GM21360 (cell line): Measurements from ENCODE around the gene ACSS3.

Experiments used
- ATAC-seq: cut with Tn5 transposase; IDR thresholded peaks from one replicate; pipeline ENCODE4 v1.9.1; 2021; ENCODE audit warnings: mild to moderate bottlenecking, moderate library complexity; ENCODE audit not compliant: unreplicated experiment

Gene ACSS3

DNA sequence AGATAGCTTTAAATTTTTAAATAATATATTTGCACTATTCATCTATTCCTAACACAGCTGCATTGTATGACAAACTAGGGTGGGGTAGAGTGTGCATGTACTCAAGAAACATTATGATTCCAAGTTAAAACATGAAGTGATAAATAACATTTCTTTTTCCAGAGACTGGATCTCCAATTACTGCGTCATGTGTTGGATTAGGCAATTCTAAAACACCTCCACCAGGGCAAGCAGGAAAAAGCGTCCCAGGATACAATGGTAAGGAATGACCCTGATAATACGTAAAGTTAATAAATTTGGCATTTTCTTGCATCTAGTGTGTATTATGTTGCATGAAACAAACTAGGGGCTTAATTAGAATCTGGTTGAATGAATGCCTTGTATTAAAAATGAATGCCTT, 138.9 kb downstream of the ACSS3 start:
- ATAC-seq, result no peak

DNA sequence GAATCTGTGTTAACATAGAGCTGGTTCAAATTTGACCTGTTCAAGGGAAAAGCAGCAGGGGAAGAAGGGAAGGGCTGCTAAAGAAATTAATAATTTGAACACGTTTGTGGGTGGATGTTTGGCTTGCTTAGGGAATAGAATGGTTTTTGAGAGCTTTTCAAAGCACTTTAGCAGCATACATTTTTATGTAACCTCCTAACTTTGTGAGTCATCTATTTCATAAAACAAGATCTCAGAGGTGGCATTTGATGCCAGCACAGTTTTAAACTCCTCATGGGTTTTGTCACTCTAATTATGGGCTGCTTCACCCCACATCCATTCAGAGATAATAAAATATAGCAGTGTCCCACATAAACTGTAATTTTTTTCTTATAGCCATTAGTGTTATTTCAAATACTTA, 143.8 kb downstream of the ACSS3 start:
- no peak for ATAC-seq

DNA sequence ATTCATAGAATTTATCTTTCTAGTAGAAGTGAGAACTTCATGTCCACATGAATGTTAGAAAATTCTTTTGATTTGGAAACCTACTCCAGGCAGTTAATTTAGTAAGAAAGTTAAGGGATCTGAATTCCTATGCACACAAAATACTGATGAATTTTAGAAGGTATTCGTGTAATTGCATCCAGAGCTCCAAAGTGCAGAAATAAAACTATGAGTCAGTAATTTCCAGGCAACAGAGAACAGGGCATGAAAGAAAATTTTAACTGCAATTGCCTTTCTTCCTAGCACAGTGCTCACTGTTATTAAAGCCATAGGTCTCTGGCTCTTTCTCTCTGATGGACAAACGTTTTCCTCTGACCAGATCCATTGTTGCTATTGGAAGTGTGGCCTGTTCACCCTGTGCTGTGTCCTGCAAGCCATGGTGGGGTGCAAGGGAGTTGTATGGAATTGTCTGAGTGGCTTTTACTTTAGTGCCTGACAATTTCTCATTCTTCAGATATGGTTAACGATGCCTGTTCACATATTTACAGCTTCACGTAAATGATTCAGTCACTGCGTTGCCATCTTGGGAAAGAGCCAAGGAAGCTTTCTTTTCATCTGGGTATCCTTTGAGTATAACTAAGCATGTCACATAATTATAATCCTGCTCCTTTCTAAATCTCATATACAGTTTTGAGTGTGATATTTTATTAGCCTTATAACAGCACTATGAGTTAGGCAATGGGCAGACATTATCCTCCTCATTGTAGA, 145.1 kb downstream of the ACSS3 start:
- no peak for ATAC-seq

DNA sequence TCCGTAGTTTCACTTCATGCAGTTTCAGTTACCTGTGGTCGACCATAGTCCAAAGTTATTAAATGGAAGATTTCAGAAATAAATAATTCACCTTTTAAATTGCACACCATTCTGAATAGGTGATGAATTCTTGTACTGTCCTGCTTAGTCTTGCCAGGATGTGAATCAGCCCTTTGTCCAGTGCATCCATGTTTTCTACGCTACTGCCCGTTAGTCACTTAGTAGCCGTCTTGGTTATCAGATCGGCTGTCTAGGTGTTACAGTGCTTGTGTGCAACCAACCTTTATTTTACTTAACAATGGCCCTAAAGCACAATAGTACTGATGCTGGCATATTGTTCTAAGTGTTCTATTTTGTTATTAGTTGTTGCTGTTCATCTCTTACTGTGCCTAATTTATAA, 146.7 kb downstream of the ACSS3 start:
- ATAC-seq, result no peak

DNA sequence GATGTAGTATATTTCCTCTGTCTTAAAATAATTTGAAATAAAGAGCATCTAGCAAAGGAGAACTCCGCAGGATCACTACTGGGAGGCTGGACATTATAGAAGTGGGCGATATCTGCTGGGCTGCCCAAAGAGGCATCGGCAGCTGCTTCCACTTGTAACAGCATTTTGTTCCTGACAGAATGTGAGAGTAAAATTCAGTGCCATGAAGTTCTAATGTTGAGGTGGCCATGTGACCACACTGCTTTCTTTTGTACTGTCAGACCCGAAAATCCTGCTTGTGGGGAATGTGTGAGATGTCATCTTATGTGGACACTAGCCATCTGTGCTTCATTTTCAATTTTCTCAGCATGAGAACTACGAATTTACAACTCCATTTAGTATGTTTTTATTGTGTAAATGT, 151.9 kb downstream of the ACSS3 start:
- ATAC-seq, result no peak

DNA sequence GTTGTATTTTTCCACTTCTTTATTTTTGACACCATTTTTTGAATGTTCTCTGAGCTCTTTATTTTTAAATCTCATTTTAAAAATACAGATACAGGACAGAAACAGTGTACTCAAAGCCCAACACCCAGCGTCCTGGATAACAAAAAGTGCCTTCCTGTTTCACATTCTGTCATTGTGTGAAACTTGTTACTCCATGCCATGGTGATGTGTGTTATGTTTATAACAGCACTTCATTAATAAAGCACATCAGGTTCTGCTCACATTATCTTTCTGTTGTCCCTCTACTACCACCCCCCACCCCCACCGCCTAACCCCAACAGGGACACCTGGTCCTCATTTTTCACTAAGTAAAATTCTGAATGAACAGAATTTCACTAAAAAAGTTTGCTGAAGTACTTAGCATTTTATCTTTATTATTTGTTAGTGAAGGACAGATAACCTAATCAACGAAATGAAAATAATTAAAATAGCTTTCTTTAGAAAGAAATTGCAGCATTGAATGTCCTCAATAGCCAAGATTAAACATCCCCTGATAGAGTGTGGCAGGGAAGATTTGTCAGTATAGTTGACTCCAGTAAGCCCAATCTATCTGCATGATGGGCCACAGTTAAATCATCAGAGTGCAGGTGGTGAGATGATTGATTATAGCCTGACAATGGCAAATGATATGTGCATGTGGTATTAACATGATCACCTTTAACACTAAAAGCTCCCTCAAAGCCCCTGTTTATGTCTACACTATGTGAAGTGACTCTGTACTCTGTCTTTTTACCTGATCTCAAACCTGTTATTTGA, 153.9 kb downstream of the ACSS3 start:
- no peak for ATAC-seq

DNA sequence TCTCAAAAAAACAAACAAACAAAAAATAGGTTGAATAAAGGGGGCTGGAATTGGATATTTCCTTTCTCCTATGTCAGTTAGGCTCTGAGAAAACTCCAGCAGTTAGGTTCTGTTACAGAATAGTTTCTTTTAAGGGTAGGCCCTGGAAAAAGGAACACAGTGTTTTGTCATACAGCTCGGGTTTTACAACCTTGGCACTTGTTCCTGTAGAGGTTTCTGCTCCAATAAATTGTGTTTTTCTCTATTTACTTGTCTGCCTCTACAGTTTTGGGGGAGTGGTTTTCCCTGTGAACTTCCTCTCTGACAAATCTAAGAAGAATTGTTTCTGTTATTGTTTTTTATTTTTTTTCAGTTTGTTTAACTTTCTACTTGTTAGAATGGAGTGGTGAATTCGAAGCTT, 167.6 kb downstream of the ACSS3 start:
- no peak for ATAC-seq

DNA sequence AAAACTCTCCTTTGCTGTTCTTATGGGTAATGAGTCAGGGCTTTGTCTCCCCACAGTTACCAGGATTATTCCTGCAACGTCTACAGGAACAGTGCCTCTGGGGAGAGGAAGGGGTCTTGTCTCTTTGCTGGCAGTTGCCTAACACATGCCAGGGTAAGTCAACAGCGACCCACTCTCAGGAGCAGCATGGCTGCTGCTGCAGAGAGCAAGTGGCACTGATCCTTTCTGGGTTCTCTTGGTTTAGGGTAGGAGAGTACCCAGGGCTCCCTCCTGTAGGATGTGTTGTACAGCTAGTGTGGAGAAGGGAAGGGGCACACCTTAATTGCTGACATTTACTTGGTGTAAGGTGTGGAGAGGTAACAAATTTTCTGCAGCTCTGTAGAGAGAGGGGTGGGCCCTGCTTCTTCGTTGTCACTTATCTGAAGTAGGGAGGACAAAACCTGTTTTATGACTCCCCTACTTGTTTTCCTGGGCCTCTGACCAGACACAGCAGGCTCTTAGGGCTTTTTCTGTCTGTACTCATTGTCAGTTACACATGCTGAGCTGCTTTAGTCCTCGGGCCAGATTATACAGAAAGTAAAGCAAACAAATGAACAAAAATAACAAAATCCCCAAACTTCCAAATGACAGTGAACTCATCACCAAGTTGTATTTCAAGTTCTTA, 168.2 kb downstream of the ACSS3 start:
- ATAC-seq, result no peak

DNA sequence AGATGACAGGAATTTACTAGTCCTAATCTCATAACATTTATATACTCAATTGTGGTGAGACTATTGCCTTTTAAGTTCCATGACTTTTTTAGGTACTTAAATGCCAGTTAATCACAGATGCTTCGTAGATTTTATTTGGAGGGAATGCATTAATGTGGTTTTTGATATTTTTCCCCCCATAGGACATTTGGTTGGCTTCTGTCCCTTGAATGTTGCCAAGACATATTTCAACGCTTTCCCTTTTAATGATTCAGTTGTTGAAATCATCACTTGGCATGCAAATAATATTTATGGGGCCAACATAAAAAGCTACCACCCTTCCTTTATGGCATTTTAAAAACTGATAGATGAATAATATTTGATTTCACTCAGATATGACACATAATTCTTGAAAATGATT, 172.1 kb downstream of the ACSS3 start:
- no peak for ATAC-seq

DNA sequence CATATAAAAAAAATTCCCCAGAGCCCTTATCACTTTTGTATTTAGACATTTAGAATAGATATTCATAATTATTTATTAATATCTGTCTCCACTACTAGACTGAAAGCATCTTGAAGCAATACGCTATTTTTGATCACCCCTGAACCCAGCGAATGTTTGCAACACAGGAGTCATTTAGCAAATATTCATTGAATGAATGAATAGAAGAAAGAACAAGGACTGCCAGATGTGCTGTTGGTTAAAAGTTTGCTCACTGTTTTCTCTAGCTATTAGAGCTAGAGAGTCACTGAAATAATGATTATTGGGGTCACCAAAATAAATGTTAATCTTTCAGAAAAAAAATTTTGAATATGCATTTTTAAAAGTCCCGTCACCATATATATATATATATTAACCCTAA, 174.3 kb downstream of the ACSS3 start:
- no peak for ATAC-seq

DNA sequence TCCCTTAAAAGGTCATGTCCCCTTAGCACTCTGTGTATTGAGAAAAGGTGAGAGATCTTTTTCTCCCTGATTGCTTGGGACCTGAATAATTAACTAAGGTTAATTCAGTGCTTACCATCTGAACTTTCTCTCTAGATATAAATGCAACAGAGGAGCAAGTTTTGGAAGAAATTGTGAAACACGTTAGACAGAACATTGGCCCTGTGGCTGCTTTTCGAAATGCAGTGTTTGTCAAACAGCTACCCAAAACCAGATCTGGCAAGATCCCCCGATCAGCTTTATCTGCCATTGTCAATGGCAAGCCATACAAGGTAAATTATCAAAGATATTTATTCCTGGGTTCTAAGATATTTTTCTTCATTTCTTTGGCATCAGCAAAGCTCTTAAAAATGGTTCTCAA, 175.5 kb downstream of the ACSS3 start:
- no peak for ATAC-seq

DNA sequence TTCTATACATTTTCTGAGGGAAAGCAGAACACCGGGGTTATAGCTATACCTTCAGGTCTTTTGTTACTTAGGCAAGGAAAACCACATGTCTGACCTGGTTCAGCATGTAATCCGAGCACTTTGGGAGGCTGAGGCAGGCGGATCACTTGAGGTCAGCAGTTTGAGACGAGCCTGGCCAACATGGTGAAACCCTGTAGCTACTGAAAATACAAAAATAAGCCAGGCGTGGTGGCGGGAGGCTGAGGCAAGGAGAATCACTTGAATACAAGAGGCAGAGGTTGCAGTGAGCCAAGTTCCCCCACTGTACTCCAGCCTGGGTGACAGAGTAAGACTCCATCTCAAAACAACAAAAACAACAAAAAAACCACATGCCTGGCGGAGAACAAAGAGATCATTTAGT, 177.6 kb downstream of the ACSS3 start:
- no peak for ATAC-seq

DNA sequence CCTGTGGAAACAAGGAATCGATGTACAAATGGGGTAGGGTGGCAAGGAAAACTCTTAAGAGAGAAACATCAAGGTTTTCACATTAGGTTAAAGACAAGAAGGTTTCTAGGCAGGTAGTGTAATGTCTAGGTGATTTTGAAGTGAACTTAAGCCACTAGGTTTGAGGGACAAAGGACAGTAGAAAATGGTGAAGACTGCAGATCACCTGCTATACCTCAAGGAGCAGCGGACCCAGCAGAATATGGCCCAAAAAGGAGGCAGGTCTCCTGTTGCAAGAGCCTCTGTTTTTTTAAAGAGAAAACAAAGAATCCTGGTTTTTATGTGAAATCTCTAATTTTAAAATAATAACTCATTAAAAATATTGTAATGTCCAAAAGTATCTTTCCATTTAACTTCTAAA, 178.1 kb downstream of the ACSS3 start:
- ATAC-seq, result no peak

DNA sequence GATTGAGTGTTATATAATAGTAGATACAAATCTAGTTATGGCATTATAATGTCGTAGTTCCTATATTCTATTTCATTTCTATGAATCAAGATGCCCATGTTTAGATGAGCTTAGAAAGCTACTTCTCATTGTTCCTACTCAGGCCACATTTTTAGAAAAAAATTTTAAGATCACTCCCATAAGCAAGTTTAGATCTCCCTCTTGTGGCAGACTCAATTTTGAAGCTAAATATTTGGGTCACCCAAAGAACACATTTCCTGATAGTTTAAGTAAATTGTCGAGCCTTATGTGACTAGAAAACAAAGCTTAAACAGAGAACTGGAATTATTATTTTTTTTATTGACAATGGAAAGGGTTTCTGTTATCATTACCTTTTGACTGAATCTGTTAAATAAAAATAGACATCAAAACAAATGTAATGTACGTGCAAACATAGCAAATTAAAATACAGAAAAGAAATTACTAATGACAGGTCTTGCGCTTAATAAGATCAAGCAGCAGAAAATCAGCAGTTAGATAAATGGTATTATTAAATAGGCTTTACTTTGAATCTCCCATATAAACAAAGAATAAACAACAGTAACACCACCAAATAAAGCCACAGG, 180.2 kb downstream of the ACSS3 start:
- ATAC-seq, result no peak

DNA sequence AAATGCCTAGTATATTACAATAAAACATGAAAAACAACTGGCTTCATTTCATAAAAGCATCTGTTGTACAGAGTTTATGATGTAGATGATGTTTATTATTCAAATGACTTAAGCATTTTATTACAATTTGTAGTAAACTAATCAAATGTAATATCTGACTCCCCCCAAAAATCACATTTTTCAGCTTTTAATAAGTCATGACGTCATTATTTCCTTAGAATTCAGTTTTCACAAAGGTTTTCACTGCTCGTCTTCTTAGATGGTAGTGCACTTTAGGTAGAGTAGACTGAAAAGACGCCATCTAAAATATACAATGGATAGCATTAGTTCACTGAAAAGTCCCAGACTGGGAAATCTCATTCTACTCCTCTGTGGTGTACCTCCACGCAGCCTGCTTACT, 181.5 kb downstream of the ACSS3 start:
- no peak for ATAC-seq

DNA sequence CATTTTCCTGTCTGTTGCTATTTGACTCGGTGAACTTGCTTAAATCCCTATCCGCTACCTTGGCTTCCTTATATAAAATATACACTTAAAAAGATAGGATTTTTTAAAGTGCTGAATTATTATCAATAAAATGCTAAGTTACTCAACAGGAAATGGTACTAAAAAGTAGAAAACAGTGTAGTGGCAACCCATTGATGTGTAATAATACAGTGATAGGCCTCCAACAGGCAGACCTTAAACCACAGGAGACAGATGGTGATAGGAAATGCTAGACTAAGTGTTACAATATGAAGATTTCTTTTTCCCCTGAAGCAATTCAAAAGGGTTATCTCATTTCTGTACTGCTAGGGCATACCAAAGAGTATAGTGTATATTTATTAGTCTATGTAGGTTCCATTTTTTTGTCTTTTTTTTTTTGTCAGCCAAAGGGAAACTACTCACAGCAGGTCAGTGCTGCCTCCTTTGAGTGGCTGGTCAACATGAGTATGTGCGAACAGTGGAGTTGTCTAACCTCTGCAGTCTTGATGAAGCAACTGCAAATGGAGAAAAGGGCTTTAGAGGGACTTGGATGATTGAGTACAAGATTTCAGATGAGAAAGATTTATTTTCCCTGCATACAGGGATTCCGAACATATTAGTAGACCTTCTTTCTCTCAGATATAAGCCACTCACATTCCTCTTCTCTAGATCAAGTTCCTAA, 183.8 kb downstream of the ACSS3 start:
- no peak for ATAC-seq

DNA sequence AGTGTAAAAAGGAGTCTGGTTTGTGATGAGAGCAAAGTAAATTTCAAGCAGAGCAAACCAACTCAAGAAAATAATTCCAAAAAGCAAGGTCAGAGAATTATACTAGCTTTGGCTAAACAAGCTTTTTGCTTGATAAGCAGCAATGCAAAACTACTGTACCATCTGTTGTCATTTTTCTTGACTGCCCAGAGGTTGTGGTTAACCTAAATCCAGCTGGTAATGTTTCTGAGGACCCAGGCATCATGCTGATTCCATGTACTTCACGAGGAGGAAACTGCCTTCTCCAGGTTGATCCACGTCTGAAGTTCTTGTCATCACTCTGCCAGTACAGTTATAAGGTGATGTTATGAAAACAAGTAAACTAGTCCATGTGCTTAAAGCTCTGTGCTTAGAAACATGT, 185.2 kb downstream of the ACSS3 start:
- ATAC-seq, result no peak

DNA sequence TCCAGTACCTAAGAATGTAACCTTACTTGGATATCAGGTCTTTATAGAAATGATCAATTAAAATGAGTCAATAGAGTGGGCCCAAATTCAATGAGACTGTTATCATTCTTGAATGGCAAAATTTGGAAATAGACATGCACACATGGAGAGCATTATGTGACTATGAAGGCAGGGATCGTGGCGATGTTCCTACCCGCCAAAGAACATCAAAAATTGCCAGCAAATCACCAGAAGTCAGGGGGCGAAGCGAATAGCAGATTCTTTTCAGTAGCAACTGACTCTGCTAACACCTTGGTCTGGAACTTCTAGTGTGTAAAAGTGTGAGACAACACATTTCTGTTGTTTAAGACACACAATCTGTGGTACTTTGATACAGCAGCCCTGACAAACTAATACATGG, 192.5 kb downstream of the ACSS3 start:
- no peak for ATAC-seq

DNA sequence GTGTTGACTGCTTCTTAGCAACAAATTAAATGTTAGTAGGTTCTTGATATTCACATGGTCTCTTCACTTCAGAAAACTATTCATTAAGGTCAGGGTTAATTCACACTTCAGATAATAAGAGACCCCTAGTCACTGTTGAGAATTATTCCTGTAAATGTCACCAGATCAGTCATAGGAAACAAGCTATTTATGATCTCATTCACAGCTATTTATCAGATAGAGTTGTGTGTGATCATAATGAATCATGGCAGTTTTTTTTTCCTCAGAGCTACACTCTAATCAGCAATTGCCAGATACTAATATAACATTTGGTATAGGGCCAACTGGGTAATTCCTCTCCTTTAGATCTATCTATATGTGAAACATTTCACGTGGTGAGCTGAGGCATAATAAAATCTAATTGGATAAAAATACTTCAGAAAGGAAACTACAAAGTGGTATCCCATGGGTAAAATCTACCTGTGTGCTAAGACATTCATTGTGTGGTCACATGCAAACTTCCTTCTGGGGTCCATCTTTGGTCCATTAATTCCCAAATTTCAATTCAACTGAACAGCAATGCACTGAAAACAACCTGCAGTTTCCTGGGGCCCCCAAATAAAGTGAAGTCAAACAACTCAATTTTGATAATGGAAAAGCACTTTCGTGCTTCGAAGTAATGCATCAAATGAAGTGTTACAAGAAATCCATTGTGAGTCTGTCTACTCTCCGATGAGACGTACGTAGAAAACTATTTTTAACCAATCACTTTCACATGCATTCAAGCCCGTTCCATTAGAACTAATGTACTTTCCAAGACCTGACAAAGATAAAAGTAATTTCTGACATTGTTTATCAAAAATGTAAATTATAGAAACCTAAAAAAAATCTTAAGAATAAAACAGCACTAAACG, 197.0 kb downstream of the ACSS3 start:
- no peak for ATAC-seq

DNA sequence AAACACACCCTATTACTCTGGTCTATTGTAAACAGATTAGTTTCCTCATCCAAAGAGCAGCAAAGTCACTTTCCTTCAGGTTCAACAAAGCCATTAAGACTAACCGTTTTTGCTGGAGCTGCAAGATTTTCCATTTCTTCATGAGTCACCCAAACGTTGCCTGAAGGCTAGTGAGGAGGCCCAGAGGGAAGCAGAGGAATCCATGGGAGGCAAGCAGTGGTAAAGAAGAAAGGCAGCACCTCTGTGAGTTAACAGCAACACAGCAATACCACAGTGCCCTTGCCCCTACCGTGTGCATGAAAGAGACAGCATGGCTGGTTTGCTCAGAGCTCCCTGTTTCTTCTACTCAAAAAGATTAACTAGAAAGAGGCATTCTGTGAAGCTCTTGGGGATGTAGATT, 206.3 kb downstream of the ACSS3 start:
- no peak for ATAC-seq
